GM19463 (cell line): ENCODE data around the gene CHRNB4.
"Not testable (repeated sequence)": the region's sequence is repeated elsewhere in the genome, so short reads cannot be mapped to it uniquely, and the experiment has no call there.

Source experiments
- ATAC-seq: cut with Tn5 transposase; IDR thresholded peaks from one replicate; pipeline ENCODE4 v1.9.1; 2021; ENCODE audit warnings: mild to moderate bottlenecking, moderate library complexity; ENCODE audit not compliant: unreplicated experiment

The CHRNB4 gene, protein sequence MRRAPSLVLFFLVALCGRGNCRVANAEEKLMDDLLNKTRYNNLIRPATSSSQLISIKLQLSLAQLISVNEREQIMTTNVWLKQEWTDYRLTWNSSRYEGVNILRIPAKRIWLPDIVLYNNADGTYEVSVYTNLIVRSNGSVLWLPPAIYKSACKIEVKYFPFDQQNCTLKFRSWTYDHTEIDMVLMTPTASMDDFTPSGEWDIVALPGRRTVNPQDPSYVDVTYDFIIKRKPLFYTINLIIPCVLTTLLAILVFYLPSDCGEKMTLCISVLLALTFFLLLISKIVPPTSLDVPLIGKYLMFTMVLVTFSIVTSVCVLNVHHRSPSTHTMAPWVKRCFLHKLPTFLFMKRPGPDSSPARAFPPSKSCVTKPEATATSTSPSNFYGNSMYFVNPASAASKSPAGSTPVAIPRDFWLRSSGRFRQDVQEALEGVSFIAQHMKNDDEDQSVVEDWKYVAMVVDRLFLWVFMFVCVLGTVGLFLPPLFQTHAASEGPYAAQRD

DNA sequence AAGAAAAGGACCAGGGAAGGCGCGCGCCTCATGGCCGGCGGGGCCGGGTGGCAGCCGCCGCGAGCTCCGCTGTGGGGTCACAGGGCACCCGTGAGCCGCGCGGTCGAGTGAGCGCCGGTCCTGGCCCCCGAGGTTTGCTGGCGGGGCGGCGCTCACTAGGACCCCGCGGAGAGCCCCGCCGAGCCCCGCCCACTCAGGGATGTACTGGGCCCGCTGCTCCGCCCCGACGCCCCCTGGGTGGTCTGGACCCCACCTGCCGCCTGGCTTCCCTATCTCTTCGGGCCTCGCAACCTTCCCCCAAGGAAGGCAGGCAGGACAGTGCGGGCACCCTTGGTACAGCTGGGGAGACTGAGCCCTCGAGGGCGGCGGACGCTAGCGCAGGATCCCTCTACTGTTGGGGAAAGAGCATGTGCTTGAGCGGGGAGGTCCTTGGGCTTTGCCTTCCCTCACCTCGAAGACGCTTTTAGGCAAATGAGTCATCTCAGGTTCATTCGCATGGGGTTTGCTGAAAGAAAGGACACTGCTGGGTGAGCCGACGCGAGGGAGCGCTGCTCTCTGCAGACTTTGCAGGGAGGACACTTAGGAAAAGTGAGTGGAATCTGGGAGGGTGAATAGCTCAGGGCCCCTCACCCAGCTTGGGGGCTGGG lies at the start of gene CHRNB4:
Gene CHRNB4, minus strand, starts transcription at position 109 of the 647 bp plus-strand sequence. Its CDS starts 77 bp downstream, at position 32.
- ATAC-seq, result no peak

DNA sequence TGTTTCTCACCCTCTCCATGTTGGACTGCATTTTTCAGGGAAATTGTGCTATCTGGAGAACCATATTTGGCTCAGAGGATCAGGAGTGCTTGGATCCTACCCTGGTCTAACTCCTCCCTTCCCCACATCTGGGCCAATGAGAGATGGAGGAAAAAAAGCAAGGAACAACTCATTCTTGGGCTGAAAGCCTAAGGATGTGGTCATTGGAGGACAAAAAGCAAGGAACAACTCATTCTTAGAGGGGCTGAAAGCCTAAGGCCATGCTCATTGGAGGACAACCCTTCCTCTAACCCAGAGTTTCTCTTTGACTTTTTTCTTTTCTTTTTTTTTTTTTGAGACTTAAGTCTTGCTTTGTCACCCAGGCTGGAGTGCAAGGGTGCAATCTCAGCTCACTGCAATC lies 48.6 kb upstream of the CHRNB4 start:
- no peak for ATAC-seq

DNA sequence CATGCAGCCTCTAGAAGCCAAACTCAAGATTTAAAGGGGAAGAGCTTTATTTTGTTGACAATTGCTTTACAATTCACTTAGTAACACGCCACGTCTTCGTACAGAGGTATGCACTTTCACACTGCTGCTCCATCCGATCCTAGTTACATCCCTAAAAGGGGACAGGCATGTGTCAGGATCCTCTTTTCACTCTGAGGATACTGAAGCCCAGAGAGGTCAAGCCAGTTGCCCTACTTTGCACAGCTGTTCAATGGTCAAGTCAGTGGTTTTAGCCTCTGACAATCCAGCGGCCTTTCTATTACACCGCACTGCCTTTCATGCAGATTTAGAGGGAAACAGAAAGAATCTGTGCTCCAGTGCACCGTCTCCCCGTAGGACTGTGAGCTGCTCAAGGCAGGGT lies 44.9 kb upstream of the CHRNB4 start:
- no peak for ATAC-seq

GRCh38 chr15:78685159-78685921 lies 44.3 kb upstream of the CHRNB4 start:
- ATAC-seq, result no peak

- ATAC-seq, result no peak
Observed at GRCh38 chr15:78684657-78685056, 43.6 kb upstream of the CHRNB4 start.

GRCh38 chr15:78683599-78683998 lies 42.6 kb upstream of the CHRNB4 start:
- not testable (repeated sequence) for ATAC-seq

GRCh38 chr15:78682693-78683410 lies 41.8 kb upstream of the CHRNB4 start:
- no peak for ATAC-seq

- no peak for ATAC-seq
Observed at GRCh38 chr15:78682004-78682651, 41.1 kb upstream of the CHRNB4 start.

DNA sequence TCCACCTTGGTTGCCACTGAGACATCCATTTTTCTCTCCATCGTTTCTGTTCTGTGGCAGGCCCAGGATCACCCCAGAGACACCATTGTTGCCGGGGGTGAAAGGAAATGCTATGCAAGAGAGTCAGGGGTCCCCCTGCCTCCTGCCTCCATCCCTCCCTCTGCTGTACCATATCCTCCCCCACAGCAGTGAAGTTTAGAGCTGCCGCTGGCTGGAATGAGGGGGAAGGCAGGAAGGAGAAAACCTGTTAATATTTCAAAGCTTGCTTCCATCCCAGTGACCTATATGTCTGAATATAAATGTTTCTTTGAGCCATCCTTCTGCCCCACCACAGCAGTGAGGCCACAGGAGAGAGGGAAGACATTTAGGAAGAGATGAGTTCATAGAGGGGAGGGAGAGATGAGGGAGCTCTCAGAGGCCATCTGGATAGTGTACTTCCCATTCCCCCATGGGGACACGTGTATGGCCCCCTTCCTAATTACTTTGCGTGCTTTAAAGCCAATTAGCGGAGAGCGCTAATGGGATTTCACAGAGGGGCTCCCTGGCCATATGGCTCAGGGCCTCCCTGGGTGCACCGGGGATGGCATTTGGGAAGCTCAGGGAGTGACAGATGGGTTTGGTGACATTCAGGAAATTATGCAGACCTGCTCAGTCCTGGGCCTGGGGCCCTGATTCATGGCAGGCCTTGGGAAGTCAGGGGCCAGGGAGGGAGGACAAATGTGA lies 40.4 kb upstream of the CHRNB4 start:
- ATAC-seq, result no peak

DNA sequence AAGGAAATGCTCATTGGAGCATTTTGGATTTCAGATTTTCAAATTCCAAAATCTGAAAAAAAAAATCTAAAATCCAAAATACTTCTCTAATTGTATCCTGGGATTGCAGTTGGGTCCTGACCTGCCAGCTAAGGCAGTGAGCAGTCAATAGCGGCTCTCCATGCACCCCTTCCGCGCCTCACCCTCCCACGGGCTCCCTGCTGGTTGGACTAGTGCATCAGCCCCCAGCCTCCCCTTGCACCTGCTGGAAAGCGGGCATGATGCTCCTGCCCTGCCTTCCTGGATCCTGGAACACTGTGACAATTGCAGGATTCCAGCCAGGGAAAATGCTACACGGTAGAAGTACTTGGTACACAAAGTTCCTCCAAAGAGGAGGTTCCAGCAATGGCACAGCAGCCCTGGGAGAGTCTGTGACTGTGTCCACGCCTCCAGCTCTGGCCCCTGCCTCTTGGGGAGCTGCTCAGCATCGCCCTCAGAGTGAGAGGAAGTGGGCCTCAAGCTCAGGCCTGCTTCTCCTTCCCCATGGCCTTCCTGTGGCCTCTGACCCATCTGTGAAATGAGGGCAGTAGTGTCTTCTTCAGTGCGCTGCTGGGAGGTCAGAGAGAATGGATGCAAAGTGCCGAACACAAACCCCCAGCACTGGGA lies 39.5 kb upstream of the CHRNB4 start:
- ATAC-seq, result no peak

- ATAC-seq, result no peak
Observed at GRCh38 chr15:78679089-78679511, 38.1 kb upstream of the CHRNB4 start.

GRCh38 chr15:78676424-78677110 lies 35.6 kb upstream of the CHRNB4 start:
- ATAC-seq, result no peak

DNA sequence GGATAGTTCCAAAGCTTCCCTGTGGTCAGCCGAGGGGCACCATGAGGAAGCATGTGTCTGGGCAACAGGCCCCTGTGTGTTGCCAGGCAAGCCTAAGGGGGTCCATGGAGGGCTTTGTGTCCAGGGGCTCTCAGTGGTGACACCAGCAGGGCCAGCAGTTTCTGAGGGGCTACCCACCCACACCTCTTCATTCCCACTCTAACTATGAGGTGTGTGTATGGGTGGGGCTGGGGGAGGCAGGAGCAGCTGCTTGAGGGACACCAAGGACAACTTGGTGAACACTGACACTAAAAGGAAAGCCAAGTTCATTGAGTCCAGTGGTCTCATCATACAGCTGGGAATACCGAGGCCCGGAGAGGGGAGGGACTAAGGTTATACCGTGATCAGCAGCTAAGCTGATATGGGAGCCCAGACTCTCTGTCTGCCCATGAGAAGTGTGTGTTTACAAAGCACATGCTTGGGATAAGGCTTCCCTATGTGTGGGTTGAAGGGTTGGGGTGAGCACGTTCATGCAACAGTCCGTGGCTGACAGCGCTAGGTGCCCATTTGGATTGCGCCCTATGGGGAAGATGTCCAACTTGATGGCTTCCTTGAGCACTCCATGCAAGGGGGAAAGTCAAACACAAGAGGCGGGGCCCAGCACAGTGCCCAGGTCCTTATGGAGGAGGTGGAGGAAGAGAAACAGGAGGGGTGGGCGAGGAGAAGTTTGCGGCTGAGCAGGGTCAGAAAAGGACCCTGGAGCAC lies 34.8 kb upstream of the CHRNB4 start:
- no peak for ATAC-seq

- ATAC-seq, result no peak
Observed at GRCh38 chr15:78675206-78675605, 34.2 kb upstream of the CHRNB4 start.

DNA sequence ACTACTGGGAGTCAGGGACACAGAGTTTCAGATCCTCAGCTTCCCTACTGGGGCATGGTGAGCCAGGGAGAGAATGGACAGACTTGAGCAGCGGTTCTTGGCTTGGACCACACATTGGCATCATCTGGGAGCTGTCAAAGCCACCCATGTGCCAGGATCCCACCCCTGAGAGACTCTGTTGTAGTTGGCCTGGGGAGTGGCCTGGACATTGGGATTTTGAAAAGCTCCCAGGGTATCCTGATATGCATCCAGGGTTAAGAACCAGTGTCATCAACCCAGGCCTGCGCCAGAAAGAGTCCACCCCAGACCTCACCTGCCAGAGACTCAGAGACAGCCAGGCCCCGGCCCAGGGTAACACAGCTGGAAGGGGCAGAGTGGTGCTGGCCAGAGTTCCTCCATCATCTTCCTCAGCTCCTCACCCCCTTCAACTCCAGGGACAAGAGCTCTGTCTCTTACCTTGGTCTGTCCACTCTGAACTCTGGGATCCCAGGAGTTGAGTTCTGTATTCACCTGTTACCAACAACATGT lies 33.0 kb upstream of the CHRNB4 start:
- ATAC-seq, result no peak

GRCh38 chr15:78673476-78673875 lies 32.5 kb upstream of the CHRNB4 start:
- ATAC-seq, result no peak

GRCh38 chr15:78672285-78673014 lies 31.4 kb upstream of the CHRNB4 start:
- no peak for ATAC-seq
